Mammary epithelial cell (primary cell): ENCODE measurements around the gene GNMT.

Experiments
- CTCF ChIP-seq, 2 donors: IDR thresholded peaks in 1 of 2; conservative IDR thresholded peaks in 1 of 2; 2 replicates each; pipeline ENCODE4 v1.5.1; 2011 to 2012; ENCODE audit warnings: inconsistent platforms in 2 of 2, low read length in 2 of 2, mild to moderate bottlenecking in 2 of 2, control low read depth in 1 of 2, low read depth in 1 of 2; ENCODE audit not compliant: insufficient read depth in 1 of 2; ENCODE audit errors: extremely low read depth in 1 of 2
- EZH2 ChIP-seq: IDR thresholded peaks from 2 replicates; pipeline ENCODE4 v1.6.1; 2012; ENCODE audit warnings: low read length, inconsistent platforms, borderline replicate concordance

- TF ChIP-seq EZH2 (no peak), CTCF (conservative IDR thresholded peaks at IDR 0.05 in 1 of 2, IDR thresholded peaks at IDR 0.05 in 1 of 2; ENCODE audit: extremely low read depth in 1 of 2, insufficient read depth in 1 of 2, low read depth in 1 of 2, low read length in 2 of 2) (no peak)
These were observed 32.9 kb downstream of the GNMT start for GRCh38 chr6:42993445-42993844.
